Astrocyte (in vitro differentiated cells and primary cell): Measurements from ENCODE around the gene MYLK2. TPM values are rescaled to one million over a fixed set of nuclear protein-coding genes. Genes with fewer than 3 reads are reported as not detected.

ENCODE experiments used
- DNase-seq: peaks from one replicate; pipeline ENCODE4 v3.0.0-alpha.2; 2010; ENCODE audit warnings: low read depth
- FAIRE-seq: peaks from 2 replicates; lab custom pipeline; 2011; peaks lifted over from hg19 to GRCh38; lab: Jason Lieb, UNC
- H2AFZ ChIP-seq: 2 replicates; pipeline ENCODE4 v1.6.0; 2012; ENCODE audit warnings: low read depth, low read length, inconsistent platforms
- H3K27ac ChIP-seq: 2 replicates; pipeline ENCODE4 v1.5.1; 2011; ENCODE audit warnings: low read depth, low read length, inconsistent platforms
- H3K27me3 ChIP-seq: 2 replicates; pipeline ENCODE4 v1.6.0; 2011; ENCODE audit warnings: low read length, inconsistent platforms; ENCODE audit not compliant: insufficient read depth
- H3K36me3 ChIP-seq: 2 replicates; pipeline ENCODE4 v1.5.1; 2011; ENCODE audit warnings: low read length, inconsistent platforms; ENCODE audit not compliant: insufficient read depth
- H3K4me1 ChIP-seq: 2 replicates; pipeline ENCODE4 v1.5.1; 2011; ENCODE audit warnings: low read length, inconsistent platforms; ENCODE audit not compliant: insufficient read depth
- H3K4me2 ChIP-seq: 2 replicates; pipeline ENCODE4 v1.6.0; 2012; ENCODE audit warnings: low read length, inconsistent platforms
- H3K4me3 ChIP-seq: 2 replicates; pipeline ENCODE4 v1.5.1; 2011; ENCODE audit warnings: low read depth, mild to moderate bottlenecking, low read length, inconsistent platforms; ENCODE audit not compliant: insufficient read depth
- H3K79me2 ChIP-seq: 2 replicates; pipeline ENCODE4 v1.6.0; 2012; ENCODE audit warnings: mild to moderate bottlenecking, low read length, inconsistent platforms; ENCODE audit not compliant: insufficient read depth
- H3K9ac ChIP-seq: 2 replicates; pipeline ENCODE4 v1.6.0; 2012; ENCODE audit warnings: mild to moderate bottlenecking, low read length, inconsistent platforms
- H3K9me3 ChIP-seq: 2 replicates; pipeline ENCODE4 v1.5.1; 2012; ENCODE audit warnings: low read depth, mild to moderate bottlenecking, low read length, inconsistent platforms; ENCODE audit not compliant: insufficient read depth
- H4K20me1 ChIP-seq: 2 replicates; pipeline ENCODE4 v1.6.0; 2012; ENCODE audit warnings: low read length, inconsistent platforms; ENCODE audit not compliant: insufficient read depth
- H3K27ac Mint-ChIP-seq: one replicate; pipeline ENCODE4 v1.8.0; 2021; ENCODE audit warnings: mild to moderate bottlenecking, mixed read lengths; ENCODE audit not compliant: unreplicated experiment
- H3K27me3 Mint-ChIP-seq: one replicate; pipeline ENCODE4 v1.8.0; 2021; ENCODE audit warnings: low read depth, mixed read lengths; ENCODE audit not compliant: unreplicated experiment
- H3K36me3 Mint-ChIP-seq: one replicate; pipeline ENCODE4 v1.8.0; 2021; ENCODE audit warnings: low read depth, mixed read lengths; ENCODE audit not compliant: unreplicated experiment
- H3K4me1 Mint-ChIP-seq: one replicate; pipeline ENCODE4 v1.8.0; 2021; ENCODE audit warnings: low read depth, mixed read lengths; ENCODE audit not compliant: unreplicated experiment
- H3K4me3 Mint-ChIP-seq: one replicate; pipeline ENCODE4 v1.8.0; 2021; ENCODE audit warnings: mild to moderate bottlenecking, moderate library complexity, mixed read lengths; ENCODE audit not compliant: unreplicated experiment
- H3K9me3 Mint-ChIP-seq: one replicate; pipeline ENCODE4 v1.8.0; 2021; ENCODE audit warnings: mild to moderate bottlenecking, mixed read lengths; ENCODE audit not compliant: unreplicated experiment
- CTCF ChIP-seq: IDR thresholded peaks from 2 replicates; pipeline ENCODE4 v1.5.1; 2011; ENCODE audit warnings: low read depth, mild to moderate bottlenecking, inconsistent platforms, low read length, moderate library complexity; ENCODE audit not compliant: insufficient read depth
- EZH2 ChIP-seq: IDR thresholded peaks from 2 replicates; pipeline ENCODE4 v1.6.1; 2012; ENCODE audit warnings: mild to moderate bottlenecking, low read length, inconsistent platforms; ENCODE audit not compliant: insufficient read depth
- total RNA-seq: library from RNA; stranded (reverse); gene quantifications from 2 replicates; pipeline ENCODE4 v1.2.1, GENCODE V29; 2021

The MYLK2 gene
- total RNA-seq, 1 donor from 2014 or later, result 2.1 TPM

GRCh38 chr20:31860390-31861134, 41.4 kb downstream of the MYLK2 start:
- Histone ChIP-seq H4K20me1 (no peaks in the 10 kb centered on the region), H3K36me3 (no peaks in the 10 kb centered on the region), H3K79me2 (no peaks in the 10 kb centered on the region), H3K4me1 (peaks cover 7% of the 10 kb centered on the region), H3K27ac (no peak overlapping the region), H3K4me2 (peak overlapping the region; percentile 90), H3K4me3 (peak overlapping the region; percentile 54), H3K9me3 (no peaks in the 10 kb centered on the region), H3K9ac (peak overlapping the region; percentile 42), H2AFZ (no peak overlapping the region), H3K27me3 (peaks cover 50% of the 10 kb centered on the region)
- Mint-ChIP-seq H3K36me3 (peaks cover 2% of the 10 kb centered on the region), H3K27me3 (peaks cover 43% of the 10 kb centered on the region), H3K9me3 (peaks cover 2% of the 10 kb centered on the region), H3K4me3 (peak overlapping the region; percentile 76), H3K27ac (no peak overlapping the region), H3K4me1 (no peaks in the 10 kb centered on the region)
- DNase-seq, result no peak
- no peak for FAIRE-seq
- TF ChIP-seq CTCF (no peak), EZH2 (peak; percentile 18)

GRCh38 chr20:31861135-31861384, 41.9 kb downstream of the MYLK2 start:
- H3K79me2 ChIP-seq, result no peaks in the 10 kb centered on the region
- no peaks in the 10 kb centered on the region for H4K20me1 ChIP-seq
- Mint-ChIP-seq H3K4me1 (no peaks in the 10 kb centered on the region), H3K9me3 (peaks cover 2% of the 10 kb centered on the region), H3K27ac (no peak overlapping the region), H3K4me3 (peak overlapping the region; percentile 76), H3K36me3 (peaks cover 2% of the 10 kb centered on the region), H3K27me3 (peaks cover 43% of the 10 kb centered on the region)
- H3K4me3 ChIP-seq, result peak overlapping the region; percentile 54
- H3K9ac ChIP-seq, result peak overlapping the region; percentile 42
- FAIRE-seq (no peak), DNase-seq (no peak)
- H3K27ac ChIP-seq, result no peak overlapping the region
- H3K27me3 ChIP-seq, result peaks cover 47% of the 10 kb centered on the region
- no peaks in the 10 kb centered on the region for H3K9me3 ChIP-seq
- H3K4me1 ChIP-seq, result peaks cover 7% of the 10 kb centered on the region
- H3K36me3 ChIP-seq, result no peaks in the 10 kb centered on the region
- TF ChIP-seq EZH2, result no peak
- TF ChIP-seq CTCF, result no peak
- H2AFZ ChIP-seq, result peak overlapping the region; percentile 87
- H3K4me2 ChIP-seq, result peak overlapping the region; percentile 90

GRCh38 chr20:31861385-31862156, 42.4 kb downstream of the MYLK2 start:
- peak overlapping the region; percentile 4 for H3K27ac Mint-ChIP-seq

More at GRCh38 chr20:31861385-31862156, 42.4 kb downstream of the MYLK2 start:
- Mint-ChIP-seq H3K9me3 (peaks cover 2% of the 10 kb centered on the region), H3K4me1 (no peaks in the 10 kb centered on the region), H3K36me3 (peaks cover 2% of the 10 kb centered on the region), H3K27me3 (peaks cover 45% of the 10 kb centered on the region), H3K4me3 (peak overlapping the region; percentile 78)
- peak overlapping the region; percentile 42 for H3K9ac ChIP-seq
- no peaks in the 10 kb centered on the region for H3K9me3 ChIP-seq
- DNase-seq, result no peak
- no peak for FAIRE-seq
- H3K4me3 ChIP-seq, result peak overlapping the region; percentile 54
- no peaks in the 10 kb centered on the region for H4K20me1 ChIP-seq
- peaks cover 42% of the 10 kb centered on the region for H3K27me3 ChIP-seq
- H2AFZ ChIP-seq, result peak overlapping the region; percentile 87
- peak overlapping the region; percentile 90 for H3K4me2 ChIP-seq
- H3K27ac ChIP-seq, result no peak overlapping the region
- peaks cover 7% of the 10 kb centered on the region for H3K4me1 ChIP-seq
- TF ChIP-seq EZH2 (no peak), CTCF (no peak)
- H3K79me2 ChIP-seq, result no peaks in the 10 kb centered on the region
- no peaks in the 10 kb centered on the region for H3K36me3 ChIP-seq
